Esophagus muscularis mucosa (tissue), 4 donors: ENCODE results near the gene PEPD. TPM values are rescaled to one million over a fixed set of nuclear protein-coding genes. Genes with fewer than 3 reads are reported as not detected.

Experiments
- DNase-seq: peaks from one replicate; pipeline ENCODE4 v3.0.0-alpha.2; 2017; ENCODE audit errors: extremely low spot score
- H3K27ac ChIP-seq, 4 donors: fragments of 200-600 bp; sonication (generic); replicated peaks in 1 of 4; 1 replicate in 3 of 4; 2 replicates in 1 of 4; pipeline ENCODE4 v1.5.1; 2016 to 2019; ENCODE audit warnings: mild to moderate bottlenecking in 1 of 4
- H3K27me3 ChIP-seq, 4 donors: fragments of 200-600 bp; sonication (generic); one replicate each; pipeline versions ENCODE4 v1.5.1 to v1.6.0; 2016 to 2019
- H3K36me3 ChIP-seq, 4 donors: fragments of 200-600 bp; sonication (generic); one replicate each; pipeline ENCODE4 v1.5.1; 2016 to 2019
- H3K4me1 ChIP-seq, 4 donors: fragments of 200-600 bp; sonication (generic); one replicate each; pipeline ENCODE4 v1.5.1; 2016 to 2019
- H3K4me3 ChIP-seq, 4 donors: fragments of 200-600 bp; sonication (generic); 1 replicate in 2 of 4; 2 replicates in 2 of 4; pipeline ENCODE4 v1.5.1; 2016 to 2019; ENCODE audit warnings: mild to moderate bottlenecking in 4 of 4, moderate library complexity in 1 of 4
- H3K9me3 ChIP-seq, 4 donors: fragments of 200-600 bp; sonication (generic); 1 replicate in 3 of 4; 2 replicates in 1 of 4; pipeline ENCODE4 v1.5.1; 2016 to 2019
- CTCF ChIP-seq, 3 experiments: fragments of 200-600 bp in 2 of 3; fragments of 450-650 bp in 1 of 3; sonication (generic) in 2 of 3; IDR thresholded peaks; one replicate each; pipeline ENCODE4 v1.5.1; 2017 to 2019; ENCODE audit warnings: antibody characterized with exemption in 3 of 3, mild to moderate bottlenecking in 2 of 3, moderate library complexity in 1 of 3
- EP300 ChIP-seq: sonication (generic); formaldehyde crosslinking; IDR thresholded peaks from one replicate; pipeline ENCODE4 v1.6.1; 2017; ENCODE audit warnings: antibody characterized with exemption
- POLR2A ChIP-seq: fragments of 450-650 bp; IDR thresholded peaks from one replicate; pipeline ENCODE4 v1.6.1; 2017; ENCODE audit warnings: antibody characterized with exemption, moderate library complexity, mild to moderate bottlenecking, low read depth
- POLR2AphosphoS5 ChIP-seq, 2 donors: sonication (generic); formaldehyde crosslinking; IDR thresholded peaks; one replicate each; pipeline ENCODE4 v1.6.1; 2017; ENCODE audit warnings: antibody characterized with exemption in 2 of 2
- WGBS: methylation state at CpG from one replicate; pipeline ENCODE4 v1.1.5; 2018; 5-methylcytosine and 5-hydroxymethylcytosine counted together
- intact Hi-C: fragments of 100-400 bp; cut with DNase I; formaldehyde crosslinking; loops from one replicate; pipeline ENCODE4 v1.15.1; 2023
- total RNA-seq, 4 donors: library from RNA; depleted of rRNA; stranded (reverse); fragments of >200 nt; gene quantifications; one replicate each; pipeline versions ENCODE4 v1.1.0 to v1.2.1, GENCODE V29; 2016

PEPD gene
- total RNA-seq, 4 donors from 2014 or later, result 59.8 to 90.9 (median 73.0) TPM

DNA sequence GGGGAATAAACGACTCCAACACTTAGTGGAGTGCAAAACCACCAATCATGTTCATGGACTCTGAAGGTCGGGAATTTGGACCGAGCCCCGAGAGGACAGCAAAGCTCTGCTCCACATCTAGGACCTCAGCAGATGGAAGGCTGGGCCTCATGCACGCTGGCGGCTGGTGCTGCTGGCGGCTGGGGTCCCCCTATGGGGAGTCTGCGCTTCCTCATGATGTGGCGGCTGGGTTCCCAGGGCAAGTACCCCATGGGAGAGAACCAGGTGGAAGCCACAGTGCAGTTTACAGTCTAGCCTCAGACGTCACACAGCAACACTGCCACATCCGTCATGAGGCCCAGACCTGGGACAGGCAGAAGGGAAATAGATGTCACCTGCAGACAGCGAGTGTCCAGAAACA, 13.2 kb downstream of the PEPD start:
- DNase-seq, result no peak
- no peaks in the 10 kb centered on the region for H3K27me3 ChIP-seq
- peaks cover 13 to 68% (median 52%) of the 10 kb centered on the region in 4 donors for H3K36me3 ChIP-seq
- intact Hi-C loops, result no loop called here
- H3K4me3 ChIP-seq, result no peak overlapping the region
- no peaks in the 10 kb centered on the region for H3K9me3 ChIP-seq
- TF ChIP-seq EP300 (no peak), CTCF (IDR thresholded peaks at IDR 0.05) (no peak), POLR2A (no peak), POLR2AphosphoS5 (IDR thresholded peaks at IDR 0.05) (no peak)
- peaks cover 0 to 23% (median 2%) of the 10 kb centered on the region in 4 donors for H3K4me1 ChIP-seq
- WGBS, result 92% methylated on average over 11 of the region's 12 CpGs
- no peak overlapping the region for H3K27ac ChIP-seq

GRCh38 chr19:33508009-33508408, 13.6 kb downstream of the PEPD start:
- no CpG with 5 or more reads among the region's 7 CpGs for WGBS
- Histone ChIP-seq H3K27me3 (no peaks in the 10 kb centered on the region), H3K4me1 (peaks cover 0 to 23% (median 2%) of the 10 kb centered on the region in 4 donors), H3K9me3 (no peaks in the 10 kb centered on the region), H3K4me3 (no peak overlapping the region), H3K36me3 (peaks cover 13 to 72% (median 54%) of the 10 kb centered on the region in 4 donors), H3K27ac (no peak overlapping the region)
- intact Hi-C loops, result no loop called here
- TF ChIP-seq POLR2A (no peak), CTCF (IDR thresholded peaks at IDR 0.05) (no peak), POLR2AphosphoS5 (IDR thresholded peaks at IDR 0.05) (no peak), EP300 (no peak)
- DNase-seq, result no peak

GRCh38 chr19:33507021-33507956, 14.3 kb downstream of the PEPD start:
- 82% methylated on average over 23 of the region's 24 CpGs for WGBS
- Histone ChIP-seq H3K4me1 (peaks cover 0 to 23% (median 2%) of the 10 kb centered on the region in 4 donors), H3K27ac (no peak overlapping the region), H3K9me3 (no peaks in the 10 kb centered on the region), H3K36me3 (peaks cover 13 to 75% (median 50%) of the 10 kb centered on the region in 4 donors), H3K27me3 (no peaks in the 10 kb centered on the region), H3K4me3 (no peak overlapping the region)
- intact Hi-C loops, result no loop called here
- TF ChIP-seq CTCF (IDR thresholded peaks at IDR 0.05), result no peak
- TF ChIP-seq EP300, result no peak
- no peak for TF ChIP-seq POLR2AphosphoS5 (IDR thresholded peaks at IDR 0.05)
- no peak for TF ChIP-seq POLR2A
- no peak for DNase-seq

GRCh38 chr19:33506498-33506897, 15.1 kb downstream of the PEPD start:
- intact Hi-C loops, result no loop called here
- H3K4me3 ChIP-seq, result no peak overlapping the region
- peaks cover 10 to 75% (median 42%) of the 10 kb centered on the region in 4 donors for H3K36me3 ChIP-seq
- 100% methylated on average over 1 of the region's 1 CpG for WGBS
- H3K27ac ChIP-seq, result no peak overlapping the region
- TF ChIP-seq POLR2AphosphoS5 (IDR thresholded peaks at IDR 0.05) (no peak), POLR2A (no peak), CTCF (IDR thresholded peaks at IDR 0.05) (no peak), EP300 (no peak)
- no peaks in the 10 kb centered on the region for H3K27me3 ChIP-seq
- no peaks in the 10 kb centered on the region for H3K9me3 ChIP-seq
- H3K4me1 ChIP-seq, result peaks cover 0 to 23% (median 2%) of the 10 kb centered on the region in 4 donors
- DNase-seq, result no peak
